ENCODE results near the gene CXXC1. TPM values are rescaled to one million over a fixed set of nuclear protein-coding genes. Genes with fewer than 3 reads are reported as not detected.

The CXXC1 gene
- total and polyA plus RNA-seq, 2 of the 13 experiments (the other 11 are each of a cell fraction or from before 2014, with no cell fraction given) = 32.9 to 39.0 TPM

GRCh38 chr18:50287441-50288347, at the start of gene CXXC1 (continued):
- TF ChIP-seq TP53 (CRISPR knock-in tag; conservative IDR thresholded peaks at IDR 0.05) (peak; percentile 60; the same call in 1 of the 2 replicates), CENPX (CRISPR knock-in tag; IDR thresholded peaks at IDR 0.05) (no peak), ZNF576 (CRISPR knock-in tag; IDR thresholded peaks at IDR 0.05) (no peak), GATA4 (IDR thresholded peaks at IDR 0.05; ENCODE audit: borderline replicate concordance, low read depth) (peak; percentile 88), ZNF547 (CRISPR knock-in tag; IDR thresholded peaks at IDR 0.05) (peak; percentile 91), ZNF33A (CRISPR knock-in tag; IDR thresholded peaks at IDR 0.05; ENCODE audit: borderline replicate concordance) (peak; percentile 78; the same call in 1 of the 2 replicates), GPBP1L1 (CRISPR knock-in tag; IDR thresholded peaks at IDR 0.05) (no peak), ZNF891 (CRISPR knock-in tag; IDR thresholded peaks at IDR 0.05) (0 out of 2 replicates have a peak, but pooled peaks have one; percentile 29), SMAD9 (CRISPR knock-in tag; IDR thresholded peaks at IDR 0.05) (no peak), ZNF431 (CRISPR knock-in tag; IDR thresholded peaks at IDR 0.05; ENCODE audit: borderline replicate concordance, low read depth) (peak; percentile 73; the same call in 1 of the 2 replicates), ZNF414 (CRISPR knock-in tag; IDR thresholded peaks at IDR 0.05) (no peak), DNMT3B (CRISPR knock-in tag; conservative IDR thresholded peaks at IDR 0.05) (no peak), MBD4 (IDR thresholded peaks at IDR 0.05; ENCODE audit: borderline replicate concordance, low read length) (no peak), HINFP (CRISPR knock-in tag; IDR thresholded peaks at IDR 0.05; ENCODE audit: low read depth) (0 out of 2 replicates have a peak, but pooled peaks have one; percentile 36), ZNF577 (CRISPR knock-in tag; IDR thresholded peaks at IDR 0.05; ENCODE audit: borderline replicate concordance, low read depth) (no peak), RFXANK (CRISPR knock-in tag; IDR thresholded peaks at IDR 0.05) (no peak), FOSL2 (CRISPR knock-in tag; IDR thresholded peaks at IDR 0.05) (peak; percentile 46; the same call in 1 of the 2 replicates), ZNF598 (CRISPR knock-in tag; IDR thresholded peaks at IDR 0.05; ENCODE audit: borderline replicate concordance) (0 out of 2 replicates have a peak, but pooled peaks have one; percentile 49), POGK (CRISPR knock-in tag; conservative IDR thresholded peaks at IDR 0.05) (peak; percentile 97), NCOA5 (CRISPR knock-in tag; IDR thresholded peaks at IDR 0.05) (no peak), RBM39 (IDR thresholded peaks at IDR 0.05; ENCODE audit: low read depth, low read length, poor library complexity, severe bottlenecking) (peak; percentile 54), ZNF136 (CRISPR knock-in tag; IDR thresholded peaks at IDR 0.05; ENCODE audit: low read depth) (peak; percentile 76; the same call in 1 of the 2 replicates), ISX (CRISPR knock-in tag; conservative IDR thresholded peaks at IDR 0.05) (no peak), NR2C2 (CRISPR knock-in tag; IDR thresholded peaks at IDR 0.05; ENCODE audit: borderline replicate concordance) (peak; percentile 98)
